ENCODE data around the gene UBE2J2. TPM values are rescaled to one million over a fixed set of nuclear protein-coding genes. Genes with fewer than 3 reads are reported as not detected.

The UBE2J2 gene
- total RNA-seq, 1 donor, result 51.4 TPM

GRCh38 chr1:1229770-1230169 is 43.9 kb downstream of the UBE2J2 start:
- TF ChIP-seq CTCF (IDR thresholded peaks at IDR 0.05; ENCODE audit: insufficient read depth, low read depth, low read length), result no peak
- no peak for DNase-seq (ENCODE audit: low read depth)
- H3K4me3 ChIP-seq (ENCODE audit: low read depth, low read length), result no peak overlapping the region

GRCh38 chr1:1228596-1229321 is 44.9 kb downstream of the UBE2J2 start:
- no peak overlapping the region for H3K4me3 ChIP-seq (ENCODE audit: low read depth, low read length)
- no peak for DNase-seq (ENCODE audit: low read depth)
- TF ChIP-seq CTCF (IDR thresholded peaks at IDR 0.05; ENCODE audit: insufficient read depth, low read depth, low read length), result no peak

- no peak for TF ChIP-seq CTCF (IDR thresholded peaks at IDR 0.05; ENCODE audit: insufficient read depth, low read depth, low read length)
- no peak for DNase-seq (ENCODE audit: low read depth)
- no peak overlapping the region for H3K4me3 ChIP-seq (ENCODE audit: low read depth, low read length)
Observed at GRCh38 chr1:1228187-1228586, 45.5 kb downstream of the UBE2J2 start.

- no peak for TF ChIP-seq CTCF (IDR thresholded peaks at IDR 0.05; ENCODE audit: insufficient read depth, low read depth, low read length)
- no peak for DNase-seq (ENCODE audit: low read depth)
- no peak overlapping the region for H3K4me3 ChIP-seq (ENCODE audit: low read depth, low read length)
Observed at GRCh38 chr1:1227386-1227785, 46.3 kb downstream of the UBE2J2 start.

GRCh38 chr1:1226566-1227362 is 46.9 kb downstream of the UBE2J2 start:
- TF ChIP-seq CTCF (IDR thresholded peaks at IDR 0.05; ENCODE audit: insufficient read depth, low read depth, low read length), result no peak
- no peak for DNase-seq (ENCODE audit: low read depth)
- H3K4me3 ChIP-seq (ENCODE audit: low read depth, low read length), result no peak overlapping the region

- TF ChIP-seq CTCF (IDR thresholded peaks at IDR 0.05; ENCODE audit: insufficient read depth, low read depth, low read length), result no peak
- DNase-seq (ENCODE audit: low read depth), result no peak
- no peak overlapping the region for H3K4me3 ChIP-seq (ENCODE audit: low read depth, low read length)
Observed at GRCh38 chr1:1225913-1226312, 47.7 kb downstream of the UBE2J2 start.
